Measurements from ENCODE around the gene SLC11A1.

SLC11A1 gene

GRCh38 chr2:218395090-218395444 lies 13.0 kb downstream of the SLC11A1 start:
- DNase-seq, result no peak

GRCh38 chr2:218395456-218395825 lies 13.4 kb downstream of the SLC11A1 start:
- DNase-seq, result no peak

GRCh38 chr2:218395826-218396687 lies 14.0 kb downstream of the SLC11A1 start:
- DNase-seq, result peak; percentile 99

- no peak for DNase-seq
Measured at GRCh38 chr2:218396688-218397462, 14.8 kb downstream of the SLC11A1 start.

- no peak for DNase-seq
Measured at GRCh38 chr2:218397463-218397819, 15.4 kb downstream of the SLC11A1 start.

GRCh38 chr2:218397820-218398436 lies 15.9 kb downstream of the SLC11A1 start:
- peak; percentile 77 for DNase-seq

GRCh38 chr2:218398437-218399390 lies 16.6 kb downstream of the SLC11A1 start:
- DNase-seq, result peak; percentile 86

- peak; percentile 99 for DNase-seq
Measured at GRCh38 chr2:218399391-218400166, 17.5 kb downstream of the SLC11A1 start, which contains the start of gene CTDSP1. Gene CTDSP1, plus strand, starts transcription at chr2:218399868. Its CDS starts 223 bp downstream, at chr2:218400091.

- DNase-seq, result peak; percentile 71
Measured at GRCh38 chr2:218400167-218400929, 18.3 kb downstream of the SLC11A1 start.

- DNase-seq, result no peak
Measured at GRCh38 chr2:218400930-218401881, 19.1 kb downstream of the SLC11A1 start.

GRCh38 chr2:218401890-218402289 lies 19.8 kb downstream of the SLC11A1 start:
- no peak for DNase-seq

- DNase-seq, result no peak
Measured at GRCh38 chr2:218402491-218402901, 20.4 kb downstream of the SLC11A1 start.

- DNase-seq, result no peak
Measured at GRCh38 chr2:218402911-218403411, 20.9 kb downstream of the SLC11A1 start.

- DNase-seq, result no peak
Measured at GRCh38 chr2:218403810-218404209, 21.7 kb downstream of the SLC11A1 start.

- no peak for DNase-seq
Measured at GRCh38 chr2:218404351-218405085, 22.4 kb downstream of the SLC11A1 start.

GRCh38 chr2:218405086-218405745 lies 23.1 kb downstream of the SLC11A1 start:
- no peak for DNase-seq

- DNase-seq, result peak; percentile 66
Measured at GRCh38 chr2:218405746-218406208, 23.7 kb downstream of the SLC11A1 start.
